Glutamatergic neuron (in vitro differentiated cells): ENCODE results near the gene TRAIP. TPM values are rescaled to one million over a fixed set of nuclear protein-coding genes. Genes with fewer than 3 reads are reported as not detected.

Experiments
- DNase-seq: peaks from one replicate; pipeline ENCODE4 v3.0.0; 2022
- H3K27ac Mint-ChIP-seq: one replicate; pipeline ENCODE4 v1.8.0; 2020; ENCODE audit warnings: mild to moderate bottlenecking, mixed read lengths, inconsistent platforms; ENCODE audit not compliant: unreplicated experiment
- H3K27me3 Mint-ChIP-seq: one replicate; pipeline ENCODE4 v1.8.0; 2020; ENCODE audit warnings: mild to moderate bottlenecking, moderate library complexity, mixed read lengths, inconsistent platforms; ENCODE audit not compliant: unreplicated experiment
- H3K36me3 Mint-ChIP-seq: one replicate; pipeline ENCODE4 v1.8.0; 2020; ENCODE audit warnings: mild to moderate bottlenecking, mixed read lengths, inconsistent platforms; ENCODE audit not compliant: unreplicated experiment
- H3K4me1 Mint-ChIP-seq: one replicate; pipeline ENCODE4 v1.8.0; 2020; ENCODE audit warnings: mild to moderate bottlenecking, low read depth, mixed read lengths, inconsistent platforms; ENCODE audit not compliant: unreplicated experiment
- H3K4me3 Mint-ChIP-seq: one replicate; pipeline ENCODE4 v1.8.0; 2020; ENCODE audit warnings: mild to moderate bottlenecking, mixed read lengths, inconsistent platforms; ENCODE audit not compliant: unreplicated experiment
- H3K9me3 Mint-ChIP-seq: one replicate; pipeline ENCODE4 v1.8.0; 2020; ENCODE audit warnings: mild to moderate bottlenecking, moderate library complexity, mixed read lengths, inconsistent platforms; ENCODE audit not compliant: unreplicated experiment
- CTCF ChIP-seq: fragments of 200-600 bp; sonication (generic); IDR thresholded peaks from one replicate; pipeline ENCODE4 v1.5.0; 2021; ENCODE audit not compliant: partially characterized antibody, unreplicated experiment
- total RNA-seq: library from RNA; stranded (reverse); fragmentation: NEBNext Ultra II Directional; extraction: Animal tissue kit (Norgen Biotek cat#: 25700); gene quantifications from one replicate; pipeline ENCODE4 v1.2.1, GENCODE V29; 2021; ENCODE audit not compliant: unreplicated experiment

The TRAIP gene
- total RNA-seq, 1 donor from 2014 or later: 11.3 TPM

DNA sequence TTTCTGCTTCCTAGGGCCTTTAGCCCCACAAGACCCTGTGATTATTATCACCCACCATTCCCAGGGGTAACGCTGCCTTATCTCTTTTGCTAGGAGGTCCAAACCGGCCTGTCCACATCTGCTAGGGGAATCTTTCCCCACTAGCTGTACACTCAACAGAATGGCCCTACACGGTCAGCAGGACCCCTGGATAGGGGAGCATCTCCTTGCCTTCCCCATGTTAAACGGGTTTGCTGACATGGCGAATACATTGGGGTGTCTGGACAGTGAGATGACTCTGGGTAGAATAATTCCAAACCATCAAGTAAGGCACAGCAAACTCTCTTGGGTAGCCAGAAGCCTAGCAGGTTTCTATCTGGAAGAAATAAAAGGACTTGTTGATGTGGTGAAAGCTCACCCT, 702 bp downstream of the TRAIP start:
- TF ChIP-seq CTCF: no peak
- Mint-ChIP-seq H3K9me3 (peaks cover 3% of the 10 kb centered on the region), H3K36me3 (peaks cover 4% of the 10 kb centered on the region), H3K27ac (no peak overlapping the region), H3K27me3 (peaks cover 2% of the 10 kb centered on the region), H3K4me1 (peaks cover 7% of the 10 kb centered on the region), H3K4me3 (peak overlapping the region; percentile 90)
- DNase-seq: no peak

GRCh38 chr3:49845694-49846093, 10.7 kb downstream of the TRAIP start:
- H3K27me3 Mint-ChIP-seq: peaks cover 2% of the 10 kb centered on the region
- peaks cover 4% of the 10 kb centered on the region for H3K9me3 Mint-ChIP-seq
- no peak for TF ChIP-seq CTCF
- H3K4me3 Mint-ChIP-seq: no peak overlapping the region
- H3K36me3 Mint-ChIP-seq: no peaks in the 10 kb centered on the region
- peaks cover 3% of the 10 kb centered on the region for H3K4me1 Mint-ChIP-seq
- no peak overlapping the region for H3K27ac Mint-ChIP-seq
- DNase-seq: no peak

DNA sequence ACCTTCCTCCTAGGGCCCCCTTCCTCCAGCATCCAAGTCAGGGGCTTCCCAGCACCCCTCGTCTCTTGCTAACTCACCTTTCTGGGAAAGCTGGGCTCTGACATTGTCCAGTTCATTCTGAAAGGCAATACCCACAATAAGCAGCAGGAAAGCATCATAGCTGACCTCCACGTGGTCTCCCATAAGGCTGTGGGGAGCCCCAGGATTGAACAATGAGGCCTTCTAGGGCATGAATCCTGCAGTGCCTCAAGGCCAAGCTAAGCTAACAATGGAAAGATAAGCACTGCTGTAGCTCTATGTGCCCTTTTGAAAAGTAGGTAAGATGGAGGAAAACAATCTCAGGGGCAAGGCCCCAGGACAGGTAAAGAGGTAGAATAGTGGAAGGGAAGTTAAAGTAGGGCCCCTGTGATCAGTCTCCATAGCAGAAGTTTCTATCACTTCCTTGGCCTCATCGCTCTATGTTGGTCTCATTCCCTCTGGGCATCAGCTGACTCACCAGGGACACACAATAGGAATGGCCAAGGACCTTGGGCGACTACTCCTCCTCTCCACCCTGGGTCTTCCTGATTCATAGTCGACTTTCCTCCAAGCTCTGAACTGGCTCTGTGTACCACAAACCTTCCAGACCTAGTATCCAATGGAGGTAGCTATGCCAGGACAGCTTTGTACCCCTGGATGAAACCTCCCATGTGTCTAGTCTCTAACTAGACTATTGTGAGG, 11.7 kb downstream of the TRAIP start:
- H3K4me1 Mint-ChIP-seq: peaks cover 3% of the 10 kb centered on the region
- no peak overlapping the region for H3K27ac Mint-ChIP-seq
- peaks cover 2% of the 10 kb centered on the region for H3K27me3 Mint-ChIP-seq
- no peaks in the 10 kb centered on the region for H3K36me3 Mint-ChIP-seq
- H3K4me3 Mint-ChIP-seq: no peak overlapping the region
- no peak for DNase-seq
- H3K9me3 Mint-ChIP-seq: peaks cover 4% of the 10 kb centered on the region
- no peak for TF ChIP-seq CTCF

GRCh38 chr3:49842843-49843517, 13.4 kb downstream of the TRAIP start:
- Mint-ChIP-seq H3K27me3 (peaks cover 2% of the 10 kb centered on the region), H3K4me1 (peaks cover 4% of the 10 kb centered on the region), H3K9me3 (peaks cover 4% of the 10 kb centered on the region), H3K36me3 (no peaks in the 10 kb centered on the region), H3K4me3 (no peak overlapping the region), H3K27ac (no peak overlapping the region)
- no peak for TF ChIP-seq CTCF
- no peak for DNase-seq

GRCh38 chr3:49841806-49842205, 14.6 kb downstream of the TRAIP start:
- no peaks in the 10 kb centered on the region for H3K36me3 Mint-ChIP-seq
- H3K9me3 Mint-ChIP-seq: peaks cover 3% of the 10 kb centered on the region
- no peak overlapping the region for H3K27ac Mint-ChIP-seq
- peaks cover 4% of the 10 kb centered on the region for H3K4me1 Mint-ChIP-seq
- TF ChIP-seq CTCF: no peak
- no peak overlapping the region for H3K4me3 Mint-ChIP-seq
- DNase-seq: no peak
- H3K27me3 Mint-ChIP-seq: peaks cover 4% of the 10 kb centered on the region
